ENCODE measurements around the gene TBCCD1. TPM values are rescaled to one million over a fixed set of nuclear protein-coding genes. Genes with fewer than 3 reads are reported as not detected.

The TBCCD1 gene
- total RNA-seq, 1 donor from 2014 or later, result 16.4 TPM

GRCh38 chr3:186523434-186523833 is 43.7 kb downstream of the TBCCD1 start:
- Mint-ChIP-seq H3K9me3 (ENCODE audit: unreplicated experiment) (no peaks in the 10 kb centered on the region), H3K27ac (ENCODE audit: unreplicated experiment) (no peak overlapping the region), H3K36me3 (ENCODE audit: unreplicated experiment) (no peaks in the 10 kb centered on the region), H3K4me3 (ENCODE audit: unreplicated experiment) (no peak overlapping the region), H3K27me3 (ENCODE audit: unreplicated experiment) (peaks cover 38% of the 10 kb centered on the region), H3K4me1 (ENCODE audit: unreplicated experiment) (no peaks in the 10 kb centered on the region)
- TF ChIP-seq CTCF (IDR thresholded peaks at IDR 0.05), result no peak
- DNase-seq (ENCODE audit: extremely low spot score, unreplicated experiment), result no peak

- Mint-ChIP-seq H3K4me3 (ENCODE audit: unreplicated experiment) (no peak overlapping the region), H3K9me3 (ENCODE audit: unreplicated experiment) (no peaks in the 10 kb centered on the region), H3K27ac (ENCODE audit: unreplicated experiment) (no peak overlapping the region), H3K27me3 (ENCODE audit: unreplicated experiment) (peaks cover 38% of the 10 kb centered on the region), H3K4me1 (ENCODE audit: unreplicated experiment) (no peaks in the 10 kb centered on the region), H3K36me3 (ENCODE audit: unreplicated experiment) (no peaks in the 10 kb centered on the region)
- TF ChIP-seq CTCF (IDR thresholded peaks at IDR 0.05), result no peak
- DNase-seq (ENCODE audit: extremely low spot score, unreplicated experiment), result no peak
Measured at GRCh38 chr3:186523022-186523421, 44.1 kb downstream of the TBCCD1 start.

GRCh38 chr3:186520957-186521842 is 45.9 kb downstream of the TBCCD1 start:
- Mint-ChIP-seq H3K4me1 (ENCODE audit: unreplicated experiment) (no peaks in the 10 kb centered on the region), H3K27ac (ENCODE audit: unreplicated experiment) (no peak overlapping the region), H3K36me3 (ENCODE audit: unreplicated experiment) (no peaks in the 10 kb centered on the region), H3K9me3 (ENCODE audit: unreplicated experiment) (no peaks in the 10 kb centered on the region), H3K4me3 (ENCODE audit: unreplicated experiment) (no peak overlapping the region), H3K27me3 (ENCODE audit: unreplicated experiment) (peaks cover 39% of the 10 kb centered on the region)
- no peak for TF ChIP-seq CTCF (IDR thresholded peaks at IDR 0.05)
- no peak for DNase-seq (ENCODE audit: extremely low spot score, unreplicated experiment)

- DNase-seq (ENCODE audit: extremely low spot score, unreplicated experiment), result no peak
- no peaks in the 10 kb centered on the region for H3K9me3 Mint-ChIP-seq (ENCODE audit: unreplicated experiment)
- H3K36me3 Mint-ChIP-seq (ENCODE audit: unreplicated experiment), result no peaks in the 10 kb centered on the region
- H3K4me3 Mint-ChIP-seq (ENCODE audit: unreplicated experiment), result no peak overlapping the region
- TF ChIP-seq CTCF (IDR thresholded peaks at IDR 0.05), result no peak
- no peak overlapping the region for H3K27ac Mint-ChIP-seq (ENCODE audit: unreplicated experiment)
- no peaks in the 10 kb centered on the region for H3K4me1 Mint-ChIP-seq (ENCODE audit: unreplicated experiment)
- peaks cover 42% of the 10 kb centered on the region for H3K27me3 Mint-ChIP-seq (ENCODE audit: unreplicated experiment)
Measured at GRCh38 chr3:186520431-186520830, 46.7 kb downstream of the TBCCD1 start.

GRCh38 chr3:186519021-186519658 is 48.0 kb downstream of the TBCCD1 start:
- H3K4me3 Mint-ChIP-seq (ENCODE audit: unreplicated experiment), result no peak overlapping the region
- H3K27ac Mint-ChIP-seq (ENCODE audit: unreplicated experiment), result no peak overlapping the region
- peaks cover 46% of the 10 kb centered on the region for H3K27me3 Mint-ChIP-seq (ENCODE audit: unreplicated experiment)
- TF ChIP-seq CTCF (IDR thresholded peaks at IDR 0.05), result no peak
- H3K36me3 Mint-ChIP-seq (ENCODE audit: unreplicated experiment), result no peaks in the 10 kb centered on the region
- H3K9me3 Mint-ChIP-seq (ENCODE audit: unreplicated experiment), result no peaks in the 10 kb centered on the region
- H3K4me1 Mint-ChIP-seq (ENCODE audit: unreplicated experiment), result no peaks in the 10 kb centered on the region
- no peak for DNase-seq (ENCODE audit: extremely low spot score, unreplicated experiment)
